HEK293 (cell line): ENCODE results near the gene AFAP1L2.

ENCODE experiments used
- CTCF ChIA-PET: fragments of 350-600 bp; formaldehyde crosslinking; extraction: SDS; loops from one replicate; lab custom pipeline; 2021; ENCODE audit warnings: antibody characterized with exemption; lab: Yijun Ruan, JAX
- POLR2A ChIA-PET: fragments of 300-600 bp; formaldehyde crosslinking; extraction: SDS; loops from one replicate; lab custom pipeline; 2020; ENCODE audit warnings: antibody characterized with exemption, inconsistent platforms; lab: Yijun Ruan, JAX
- H3K27ac ChIP-seq: fragments of 200-500 bp; sonication (Bioruptor generic); 2 replicates; pipeline ENCODE4 v1.5.1; 2014; ENCODE audit warnings: low read depth, low read length, control low read depth, inconsistent platforms; ENCODE audit errors: extremely low read depth
- H3K36me3 ChIP-seq, 2 experiments: fragments of 200-500 bp in 1 of 2; sonication (Bioruptor generic) in 1 of 2; 1 replicate in 1 of 2; 2 replicates in 1 of 2; pipeline ENCODE4 v1.5.1; 2014 to 2017; ENCODE audit warnings: inconsistent platforms in 2 of 2, low read length in 2 of 2; ENCODE audit not compliant: control insufficient read depth in 2 of 2, insufficient read depth in 1 of 2
- H3K4me1 ChIP-seq: fragments of 200-500 bp; sonication (Bioruptor generic); 2 replicates; pipeline ENCODE4 v1.5.1; 2014; ENCODE audit warnings: mild to moderate bottlenecking, low read length, inconsistent platforms; ENCODE audit not compliant: control insufficient read depth, insufficient read depth
- H3K4me3 ChIP-seq: 2 replicates; pipeline ENCODE4 v1.5.1; 2011; ENCODE audit warnings: low read depth, mild to moderate bottlenecking, control low read depth, low read length, moderate library complexity
- H3K9me3 ChIP-seq: fragments of 200-500 bp; sonication (Bioruptor generic); 2 replicates; pipeline ENCODE4 v1.5.1; 2014; ENCODE audit warnings: low read depth, low read length, inconsistent platforms; ENCODE audit not compliant: control insufficient read depth, insufficient read depth
- ELK4 ChIP-seq: IDR thresholded peaks from 2 replicates; pipeline ENCODE4 v1.6.1; 2011; ENCODE audit warnings: mild to moderate bottlenecking, low read depth, low read length, borderline replicate concordance
- GLI4 ChIP-seq: fragments of 450-650 bp; formaldehyde crosslinking; IDR thresholded peaks from 2 replicates; pipeline ENCODE4 v1.5.1; 2016; ENCODE audit warnings: missing biosample characterization, missing genetic modification characterization
- PBX3 ChIP-seq: sonication (generic); formaldehyde crosslinking; IDR thresholded peaks from 2 replicates; pipeline ENCODE4 v1.8.1; 2022; ENCODE audit warnings: mild to moderate bottlenecking, moderate library complexity, missing genetic modification reagents
- SCRT2 ChIP-seq: fragments of 450-650 bp; formaldehyde crosslinking; IDR thresholded peaks from 2 replicates; pipeline ENCODE4 v1.5.1; 2016; ENCODE audit warnings: missing biosample characterization, missing genetic modification characterization
- SP2 ChIP-seq: fragments of 450-650 bp; formaldehyde crosslinking; IDR thresholded peaks from 2 replicates; pipeline ENCODE4 v1.5.1; 2016; ENCODE audit warnings: missing biosample characterization, missing genetic modification characterization
- ZBTB17 ChIP-seq: fragments of 450-650 bp; formaldehyde crosslinking; IDR thresholded peaks from 2 replicates; pipeline ENCODE4 v1.5.1; 2016; ENCODE audit warnings: missing biosample characterization, missing genetic modification characterization
- ZBTB20 ChIP-seq: fragments of 450-650 bp; formaldehyde crosslinking; IDR thresholded peaks from 2 replicates; pipeline ENCODE4 v1.5.1; 2016; ENCODE audit warnings: missing biosample characterization, missing genetic modification characterization
- ZBTB6 ChIP-seq: fragments of 450-650 bp; formaldehyde crosslinking; IDR thresholded peaks from 2 replicates; pipeline ENCODE4 v1.5.1; 2017; ENCODE audit warnings: missing biosample characterization, missing genetic modification characterization
- ZNF157 ChIP-seq: fragments of 450-650 bp; formaldehyde crosslinking; IDR thresholded peaks from 2 replicates; pipeline ENCODE4 v1.5.1; 2016; ENCODE audit warnings: missing biosample characterization, missing genetic modification characterization
- ZNF169 ChIP-seq: fragments of 450-650 bp; formaldehyde crosslinking; IDR thresholded peaks from 2 replicates; pipeline ENCODE4 v1.5.1; 2016; ENCODE audit warnings: missing biosample characterization, missing genetic modification characterization
- ZNF214 ChIP-seq: fragments of 450-650 bp; formaldehyde crosslinking; IDR thresholded peaks from 2 replicates; pipeline ENCODE4 v1.5.1; 2017; ENCODE audit warnings: missing biosample characterization, mild to moderate bottlenecking, missing genetic modification characterization, borderline replicate concordance
- ZNF24 ChIP-seq: fragments of 450-650 bp; formaldehyde crosslinking; IDR thresholded peaks from 2 replicates; pipeline ENCODE4 v1.5.1; 2016; ENCODE audit warnings: missing biosample characterization, missing genetic modification characterization
- ZNF473 ChIP-seq: fragments of 450-650 bp; formaldehyde crosslinking; IDR thresholded peaks from 2 replicates; pipeline ENCODE4 v1.5.1; 2017; ENCODE audit warnings: missing biosample characterization, missing genetic modification characterization
- ZNF521 ChIP-seq: fragments of 450-650 bp; formaldehyde crosslinking; IDR thresholded peaks from 2 replicates; pipeline ENCODE4 v1.5.1; 2017; ENCODE audit warnings: missing biosample characterization, mild to moderate bottlenecking, missing genetic modification characterization
- ZNF529 ChIP-seq: fragments of 450-650 bp; formaldehyde crosslinking; IDR thresholded peaks from 2 replicates; pipeline ENCODE4 v1.5.1; 2017; ENCODE audit warnings: missing genetic modification characterization, missing biosample characterization; ENCODE audit not compliant: insufficient replicate concordance
- ZNF776 ChIP-seq: fragments of 450-650 bp; formaldehyde crosslinking; IDR thresholded peaks from 2 replicates; pipeline ENCODE4 v1.5.0; 2017; ENCODE audit warnings: missing biosample characterization, missing genetic modification characterization, borderline replicate concordance
- ZNF837 ChIP-seq: fragments of 450-650 bp; formaldehyde crosslinking; IDR thresholded peaks from 2 replicates; pipeline ENCODE4 v1.5.1; 2016; ENCODE audit warnings: missing biosample characterization, missing genetic modification characterization
- TF ChIP-seq, protein P1 (sequence below): fragments of 450-650 bp; formaldehyde crosslinking; IDR thresholded peaks from 2 replicates; pipeline ENCODE4 v1.5.1; 2016; ENCODE audit warnings: missing biosample characterization, missing genetic modification characterization

The AFAP1L2 gene

DNA sequence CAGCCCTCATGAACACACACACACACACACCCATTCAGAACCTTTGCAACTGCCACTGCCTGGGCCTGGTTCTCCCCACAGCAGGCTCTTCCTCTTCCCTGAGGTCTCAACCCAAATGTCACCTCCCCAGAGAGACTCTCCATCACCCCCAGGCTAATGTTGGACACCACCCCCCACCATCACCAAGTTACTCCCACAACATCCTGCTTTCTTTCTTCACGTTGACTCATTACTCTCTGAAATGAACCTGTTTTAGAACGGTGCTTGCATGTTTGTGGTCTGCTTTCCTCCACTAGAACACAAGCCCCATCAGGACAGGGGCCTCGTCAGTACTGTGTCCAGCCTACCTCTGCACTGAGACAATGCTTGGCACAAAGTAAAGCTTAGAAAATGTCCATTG is 16.0 kb downstream of the AFAP1L2 start (continued):
- TF ChIP-seq SP2 (tag by site-specific recombination) (no peak), ELK4 (no peak), GLI4 (no peak), ZBTB17 (tag by site-specific recombination) (no peak), ZNF521 (tag by site-specific recombination) (no peak), ZNF776 (tag by site-specific recombination) (no peak), ZNF837 (tag by site-specific recombination) (no peak)

GRCh38 chr10:114387784-114388183 is 16.5 kb downstream of the AFAP1L2 start:
- H3K4me3 ChIP-seq: no peak overlapping the region
- no peaks in the 10 kb centered on the region for H3K9me3 ChIP-seq
- POLR2A ChIA-PET: no interaction called here
- CTCF ChIA-PET: interaction anchor here (0.5 to 3.3 kb wide), 10 partner anchors 10 to 241 kb away, joined by 3 to 13 read pairs (median 4); no protein-coding TSS in a partner anchor
- no peak for TF ChIP-seq ZNF529
- no peak for TF ChIP-seq ZBTB20 (tag by site-specific recombination)
- no peak for TF ChIP-seq ZNF214 (tag by site-specific recombination)
- no peak for TF ChIP-seq ZNF473 (tag by site-specific recombination)
- TF ChIP-seq ZNF157 (tag by site-specific recombination): no peak
- TF ChIP-seq PBX3 (CRISPR knock-in tag): no peak
- TF ChIP-seq, all 188 proteins: peak for 0
- H3K4me1 ChIP-seq: no peaks in the 10 kb centered on the region
- H3K36me3 ChIP-seq: no peaks in the 10 kb centered on the region
- H3K27ac ChIP-seq: no peak overlapping the region

DNA sequence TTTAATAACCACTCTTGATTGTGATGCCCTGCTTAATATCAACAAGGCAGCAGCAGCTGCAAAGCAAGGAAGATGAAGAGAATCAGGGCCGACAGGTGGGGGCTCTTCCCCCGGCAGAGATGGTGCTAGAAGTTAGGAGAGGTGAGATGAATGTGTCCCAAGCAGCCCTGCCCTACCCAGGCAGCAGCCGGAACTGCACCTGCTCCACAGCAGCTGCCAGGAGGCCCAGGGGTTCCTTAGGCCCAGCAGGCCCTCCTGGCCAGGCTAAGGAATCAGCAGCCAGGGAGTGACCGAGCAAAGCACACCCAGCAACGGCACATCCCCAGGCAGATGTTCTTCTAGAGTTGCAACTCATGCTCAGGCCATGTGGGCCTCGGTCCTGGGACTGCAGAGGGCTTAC is 17.9 kb downstream of the AFAP1L2 start:
- Histone ChIP-seq H3K36me3 (no peaks in the 10 kb centered on the region), H3K4me1 (no peaks in the 10 kb centered on the region), H3K4me3 (no peak overlapping the region), H3K9me3 (no peaks in the 10 kb centered on the region), H3K27ac (no peak overlapping the region)
- ChIA-PET POLR2A (no interaction called here), CTCF (interaction anchor here (0.6 to 3.3 kb wide), 4 partner anchors 9 to 520 kb away, joined by 3 to 13 read pairs (median 4); no protein-coding TSS in a partner anchor)
- TF ChIP-seq SCRT2 (peak; percentile 73), ZBTB6 (no peak), ZBTB17 (tag by site-specific recombination) (no peak), ZNF24 (tag by site-specific recombination) (no peak), ZNF169 (tag by site-specific recombination) (no peak)
- TF ChIP-seq, protein P1, sequence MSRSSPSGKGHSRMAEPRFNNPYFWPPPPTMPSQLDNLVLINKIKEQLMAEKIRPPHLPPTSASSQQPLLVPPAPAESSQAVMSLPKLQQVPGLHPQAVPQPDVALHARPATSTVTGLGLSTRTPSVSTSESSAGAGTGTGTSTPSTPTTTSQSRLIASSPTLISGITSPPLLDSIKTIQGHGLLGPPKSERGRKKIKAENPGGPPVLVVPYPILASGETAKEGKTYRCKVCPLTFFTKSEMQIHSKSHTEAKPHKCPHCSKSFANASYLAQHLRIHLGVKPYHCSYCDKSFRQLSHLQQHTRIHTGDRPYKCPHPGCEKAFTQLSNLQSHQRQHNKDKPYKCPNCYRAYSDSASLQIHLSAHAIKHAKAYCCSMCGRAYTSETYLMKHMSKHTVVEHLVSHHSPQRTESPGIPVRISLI (tag by site-specific recombination): no peak
